Endodermal cell (in vitro differentiated cells): ENCODE results near the gene UGT2A2. TPM values are rescaled to one million over a fixed set of nuclear protein-coding genes. Genes with fewer than 3 reads are reported as not detected.

Experiments used
- DNase-seq: peaks from one replicate; pipeline ENCODE4 v3.0.0-alpha.2; 2017
- H3K27ac ChIP-seq: 2 replicates; pipeline ENCODE4 v1.5.1; 2013; ENCODE audit warnings: mild to moderate bottlenecking, low read depth, low read length, moderate library complexity
- H3K27me3 ChIP-seq: 2 replicates; pipeline ENCODE4 v1.6.1; 2013; ENCODE audit warnings: mild to moderate bottlenecking, low read length, moderate library complexity; ENCODE audit not compliant: insufficient read depth, control insufficient read depth, poor library complexity, severe bottlenecking
- H3K36me3 ChIP-seq: 2 replicates; pipeline ENCODE4 v1.7.0; 2013; ENCODE audit warnings: mild to moderate bottlenecking, low read length, moderate library complexity; ENCODE audit not compliant: control insufficient read depth, insufficient read depth
- H3K4me1 ChIP-seq: one replicate; pipeline ENCODE4 v1.7.0; 2013; ENCODE audit warnings: low read length; ENCODE audit not compliant: control insufficient read depth, insufficient read depth
- H3K4me3 ChIP-seq: 2 replicates; pipeline ENCODE4 v1.5.1; 2013; ENCODE audit warnings: mild to moderate bottlenecking, low read length, moderate library complexity
- H3K9ac ChIP-seq: 2 replicates; pipeline ENCODE4 v1.6.1; 2013; ENCODE audit warnings: mild to moderate bottlenecking, low read length, moderate library complexity; ENCODE audit not compliant: poor library complexity, severe bottlenecking; ENCODE audit errors: extremely low read depth
- H3K9me3 ChIP-seq: 2 replicates; pipeline ENCODE4 v1.6.1; 2013; ENCODE audit warnings: mild to moderate bottlenecking, low read length, moderate library complexity; ENCODE audit not compliant: control insufficient read depth
- H3K27ac Mint-ChIP-seq: 2 replicates; pipeline ENCODE4 v1.8.0; 2020; ENCODE audit warnings: mixed read lengths
- H3K27me3 Mint-ChIP-seq: 2 replicates; pipeline ENCODE4 v1.8.0; 2021; ENCODE audit warnings: mild to moderate bottlenecking, mixed read lengths; ENCODE audit not compliant: insufficient read depth
- H3K36me3 Mint-ChIP-seq: 2 replicates; pipeline ENCODE4 v1.8.0; 2020; ENCODE audit warnings: low read depth, mixed read lengths
- H3K4me1 Mint-ChIP-seq: 2 replicates; pipeline ENCODE4 v1.8.0; 2020; ENCODE audit warnings: mixed read lengths
- H3K4me3 Mint-ChIP-seq: 2 replicates; pipeline ENCODE4 v1.8.0; 2020; ENCODE audit warnings: mild to moderate bottlenecking, moderate library complexity, mixed read lengths
- H3K9me3 Mint-ChIP-seq: 2 replicates; pipeline ENCODE4 v1.8.0; 2020; ENCODE audit warnings: mild to moderate bottlenecking, mixed read lengths
- WGBS, 2 experiments: methylation state at CpG; one replicate each; pipeline versions ENCODE4 v1.1.5 to v1.1.7; 2013; ENCODE audit warnings: missing lambda C conversion rate in 2 of 2, mixed read lengths in 1 of 2; ENCODE audit not compliant: insufficient coverage in 1 of 2, insufficient read length in 1 of 2; 5-methylcytosine and 5-hydroxymethylcytosine counted together
- total RNA-seq, 2 donors: library from RNA; stranded (reverse); fragmentation: NEBNext Ultra II Directional in 1 of 2; extraction: Animal tissue kit (Norgen Biotek cat#: 25700) in 1 of 2; gene quantifications; 2 replicates in 1 of 2; 3 replicates in 1 of 2; pipeline ENCODE4 v1.2.1, GENCODE V29; 2021
- TF ChIP-seq, protein P1 (sequence below): fragments of 200-600 bp; sonication (generic); conservative IDR thresholded peaks from 2 replicates; pipeline ENCODE4 v1.5.0; 2021; ENCODE audit warnings: antibody characterized with exemption, mild to moderate bottlenecking

Gene UGT2A2
- total RNA-seq, 2 donors from 2014 or later, result not detected

DNA sequence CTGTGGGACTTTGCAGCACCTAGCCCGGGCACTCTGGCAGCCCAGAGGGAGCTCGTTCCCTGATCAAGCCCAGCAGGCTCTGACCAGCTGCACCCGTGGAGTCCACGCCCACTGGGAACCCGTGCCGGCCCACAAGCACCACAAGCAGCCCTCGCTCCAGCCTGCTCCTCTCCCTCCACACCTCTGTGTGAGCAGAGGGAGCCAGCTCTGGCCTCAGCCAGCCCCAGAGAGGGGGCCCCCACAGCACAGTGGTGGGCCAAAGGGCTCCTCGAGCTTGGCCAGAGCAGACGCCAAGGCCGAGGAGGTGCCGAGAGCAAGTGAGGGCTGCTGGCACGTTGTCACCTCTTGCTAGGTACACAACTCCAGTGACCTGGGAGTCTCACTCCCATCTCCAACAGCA is 18.7 kb upstream of the UGT2A2 start:
- TF ChIP-seq, protein P1, sequence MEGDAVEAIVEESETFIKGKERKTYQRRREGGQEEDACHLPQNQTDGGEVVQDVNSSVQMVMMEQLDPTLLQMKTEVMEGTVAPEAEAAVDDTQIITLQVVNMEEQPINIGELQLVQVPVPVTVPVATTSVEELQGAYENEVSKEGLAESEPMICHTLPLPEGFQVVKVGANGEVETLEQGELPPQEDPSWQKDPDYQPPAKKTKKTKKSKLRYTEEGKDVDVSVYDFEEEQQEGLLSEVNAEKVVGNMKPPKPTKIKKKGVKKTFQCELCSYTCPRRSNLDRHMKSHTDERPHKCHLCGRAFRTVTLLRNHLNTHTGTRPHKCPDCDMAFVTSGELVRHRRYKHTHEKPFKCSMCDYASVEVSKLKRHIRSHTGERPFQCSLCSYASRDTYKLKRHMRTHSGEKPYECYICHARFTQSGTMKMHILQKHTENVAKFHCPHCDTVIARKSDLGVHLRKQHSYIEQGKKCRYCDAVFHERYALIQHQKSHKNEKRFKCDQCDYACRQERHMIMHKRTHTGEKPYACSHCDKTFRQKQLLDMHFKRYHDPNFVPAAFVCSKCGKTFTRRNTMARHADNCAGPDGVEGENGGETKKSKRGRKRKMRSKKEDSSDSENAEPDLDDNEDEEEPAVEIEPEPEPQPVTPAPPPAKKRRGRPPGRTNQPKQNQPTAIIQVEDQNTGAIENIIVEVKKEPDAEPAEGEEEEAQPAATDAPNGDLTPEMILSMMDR, result no peak
- H3K9me3 Mint-ChIP-seq, result peaks cover 25% of the 10 kb centered on the region
- Histone ChIP-seq H3K27me3 (no peaks in the 10 kb centered on the region), H3K4me1 (no peaks in the 10 kb centered on the region), H3K9me3 (peaks cover 6% of the 10 kb centered on the region), H3K4me3 (no peak overlapping the region), H3K36me3 (no peaks in the 10 kb centered on the region), H3K27ac (no peak overlapping the region), H3K9ac (no peak overlapping the region)
- H3K27me3 Mint-ChIP-seq, result no peaks in the 10 kb centered on the region
- H3K4me3 Mint-ChIP-seq, result no peak overlapping the region
- no peaks in the 10 kb centered on the region for H3K4me1 Mint-ChIP-seq
- DNase-seq, result no peak
- H3K36me3 Mint-ChIP-seq, result peaks cover 1% of the 10 kb centered on the region
- no peak overlapping the region for H3K27ac Mint-ChIP-seq
- 94 to 100% methylated on average over 1 to 12 of the region's 12 CpGs for WGBS, 2 experiments

DNA sequence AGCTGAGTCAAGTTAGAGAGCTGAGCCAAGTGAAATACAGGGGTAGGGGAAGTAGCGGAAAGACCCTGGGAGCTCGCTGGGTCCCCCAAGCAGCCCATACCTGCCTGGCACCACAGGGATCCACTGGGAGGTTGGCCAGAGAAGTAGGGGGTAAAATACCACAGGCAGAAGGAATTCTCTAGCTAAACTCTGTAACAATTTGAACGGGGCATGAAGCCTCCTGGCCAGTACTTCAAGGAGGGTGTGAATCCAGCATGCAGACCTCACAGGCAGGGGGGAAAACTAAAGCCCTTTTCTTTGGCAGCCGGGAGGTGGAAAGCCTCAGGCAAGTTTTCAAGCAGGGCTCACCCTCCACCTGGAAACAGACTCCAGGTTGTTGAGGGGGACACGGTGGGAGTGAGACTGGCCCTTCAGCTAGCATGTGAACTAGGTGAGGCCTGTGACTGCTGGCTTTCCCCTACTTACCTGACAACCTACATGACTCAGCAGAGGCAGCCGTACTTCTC is 17.3 kb upstream of the UGT2A2 start:
- H3K4me1 ChIP-seq, result no peaks in the 10 kb centered on the region
- H3K9me3 ChIP-seq, result peaks cover 6% of the 10 kb centered on the region
- no peak overlapping the region for H3K27ac ChIP-seq
- H3K36me3 Mint-ChIP-seq, result peaks cover 1% of the 10 kb centered on the region
- no peak overlapping the region for H3K9ac ChIP-seq
- H3K27me3 ChIP-seq, result no peaks in the 10 kb centered on the region
- DNase-seq, result peak; percentile 66
- H3K27ac Mint-ChIP-seq, result peak overlapping the region; percentile 72
- H3K4me1 Mint-ChIP-seq, result no peaks in the 10 kb centered on the region
- H3K36me3 ChIP-seq, result no peaks in the 10 kb centered on the region
- H3K4me3 ChIP-seq, result no peak overlapping the region
- 85 to 88% methylated on average over 3 to 6 of the region's 6 CpGs for WGBS, 2 experiments
- no peak overlapping the region for H3K4me3 Mint-ChIP-seq
- H3K27me3 Mint-ChIP-seq, result no peaks in the 10 kb centered on the region
- TF ChIP-seq, protein P1, result no peak
- peaks cover 12% of the 10 kb centered on the region for H3K9me3 Mint-ChIP-seq

- TF ChIP-seq, protein P1, result no peak
- no peak within 1 kb of the TSS for H3K27ac Mint-ChIP-seq
Measured at GRCh38 chr4:69653147-69653546, 13.7 kb upstream of the UGT2A2 start, which contains the start of gene UGT2A1. Gene UGT2A1 (minus strand): TSS chr4:69653247. CDS start chr4:69647644, 5,603 bp downstream.

More at GRCh38 chr4:69653147-69653546, 13.7 kb upstream of the UGT2A2 start, which contains the start of gene UGT2A1:
- no peak for DNase-seq
- Histone ChIP-seq H3K9me3 (no peaks in the 10 kb centered on the region), H3K4me3 (no peak within 1 kb of the TSS), H3K4me1 (no peaks in the 10 kb centered on the region), H3K9ac (no peak within 1 kb of the TSS), H3K36me3 (no peaks in the 10 kb centered on the region), H3K27me3 (no peaks in the 10 kb centered on the region), H3K27ac (no peak within 1 kb of the TSS)
- Mint-ChIP-seq H3K27me3 (no peaks in the 10 kb centered on the region), H3K36me3 (no peaks in the 10 kb centered on the region), H3K9me3 (no peaks in the 10 kb centered on the region), H3K4me3 (no peak within 1 kb of the TSS), H3K4me1 (no peaks in the 10 kb centered on the region)
- 60 to 86% methylated on average over 1 of the region's 1 CpG for WGBS, 2 experiments
